ENCODE results near the gene ARHGAP31. TPM values are rescaled to one million over a fixed set of nuclear protein-coding genes. Genes with fewer than 3 reads are reported as not detected.

Gene ARHGAP31
- total RNA-seq, 4 donors from 2014 or later = 6.2 to 9.7 (median 7.3) TPM

DNA sequence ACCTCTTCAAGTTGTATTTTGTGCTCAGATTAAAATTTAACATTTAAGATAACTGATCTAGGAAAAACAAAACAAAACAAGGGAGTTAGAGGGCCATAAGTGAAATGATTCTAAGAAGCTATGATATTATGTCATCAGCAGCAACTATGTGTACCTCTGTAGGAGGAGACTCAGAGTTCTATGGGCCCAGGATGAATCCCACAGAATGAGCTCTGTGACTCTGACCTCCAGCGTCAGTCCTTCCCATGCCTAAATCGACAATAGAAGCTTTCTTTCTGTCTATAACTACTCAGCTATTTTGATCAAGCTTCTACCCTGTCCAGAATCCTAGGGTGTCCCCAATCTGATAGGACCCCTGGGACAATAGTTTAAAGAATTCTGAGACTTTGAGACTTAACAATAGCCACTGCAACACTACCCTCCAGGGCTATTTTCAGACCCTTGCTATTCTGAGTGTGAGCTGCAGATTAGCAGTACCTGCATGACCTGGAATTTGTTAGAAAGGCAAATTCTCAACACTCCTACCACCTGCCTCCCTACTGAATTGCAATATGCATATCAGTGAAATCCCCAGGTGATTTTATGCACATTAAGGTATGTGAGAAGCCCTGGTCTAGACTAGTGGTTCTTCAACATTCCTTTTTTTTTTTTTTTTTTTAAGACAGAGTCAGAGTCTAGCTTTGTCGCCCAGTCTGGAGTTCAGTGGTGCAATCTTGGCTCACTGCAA, 66.7 kb downstream of the ARHGAP31 start:
- DNase-seq = no peak
- Histone ChIP-seq H3K36me3 (no peaks in the 10 kb centered on the region), H3K9me3 (no peaks in the 10 kb centered on the region), H3K27me3 (no peaks in the 10 kb centered on the region), H3K4me3 (no peak overlapping the region), H3K27ac (no peak overlapping the region), H3K4me1 (no peaks in the 10 kb centered on the region)
- intact Hi-C loops (cut with DNase I; ENCODE audit: low total_unique reads) (no loop called here), in situ Hi-C loops (cut with MboI; ENCODE audit: low sequenced_read_pairs in 4 of 4) (no loop called here)
- TF ChIP-seq, protein P1, sequence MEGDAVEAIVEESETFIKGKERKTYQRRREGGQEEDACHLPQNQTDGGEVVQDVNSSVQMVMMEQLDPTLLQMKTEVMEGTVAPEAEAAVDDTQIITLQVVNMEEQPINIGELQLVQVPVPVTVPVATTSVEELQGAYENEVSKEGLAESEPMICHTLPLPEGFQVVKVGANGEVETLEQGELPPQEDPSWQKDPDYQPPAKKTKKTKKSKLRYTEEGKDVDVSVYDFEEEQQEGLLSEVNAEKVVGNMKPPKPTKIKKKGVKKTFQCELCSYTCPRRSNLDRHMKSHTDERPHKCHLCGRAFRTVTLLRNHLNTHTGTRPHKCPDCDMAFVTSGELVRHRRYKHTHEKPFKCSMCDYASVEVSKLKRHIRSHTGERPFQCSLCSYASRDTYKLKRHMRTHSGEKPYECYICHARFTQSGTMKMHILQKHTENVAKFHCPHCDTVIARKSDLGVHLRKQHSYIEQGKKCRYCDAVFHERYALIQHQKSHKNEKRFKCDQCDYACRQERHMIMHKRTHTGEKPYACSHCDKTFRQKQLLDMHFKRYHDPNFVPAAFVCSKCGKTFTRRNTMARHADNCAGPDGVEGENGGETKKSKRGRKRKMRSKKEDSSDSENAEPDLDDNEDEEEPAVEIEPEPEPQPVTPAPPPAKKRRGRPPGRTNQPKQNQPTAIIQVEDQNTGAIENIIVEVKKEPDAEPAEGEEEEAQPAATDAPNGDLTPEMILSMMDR (IDR thresholded peaks at IDR 0.05 in 4 of 5, conservative IDR thresholded peaks at IDR 0.05 in 1 of 5) = no peak
- no peak for TF ChIP-seq POLR2A (IDR thresholded peaks at IDR 0.05)
- ATAC-seq = no peak

DNA sequence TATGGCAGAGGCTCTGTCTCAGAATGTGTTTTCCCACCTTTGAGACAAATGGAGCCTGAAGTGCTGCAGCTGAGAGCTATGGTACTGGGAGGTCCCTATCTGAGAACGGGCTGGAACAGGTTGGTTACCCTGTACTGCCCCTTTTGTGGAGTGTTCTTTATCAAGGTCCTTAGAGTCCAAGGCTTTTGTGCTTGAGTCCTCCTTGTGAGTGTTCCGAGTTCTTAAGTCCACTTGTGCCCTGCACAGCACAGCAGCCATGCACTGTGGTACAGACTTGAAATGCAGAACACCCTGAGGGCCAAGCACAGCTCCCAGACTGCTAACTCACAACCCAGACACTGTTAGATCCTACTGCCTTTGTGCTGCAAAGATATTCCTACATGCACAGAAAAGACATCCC, 67.8 kb downstream of the ARHGAP31 start:
- in situ Hi-C loops (cut with MboI; ENCODE audit: low sequenced_read_pairs in 4 of 4) (no loop called here), intact Hi-C loops (cut with DNase I; ENCODE audit: low total_unique reads) (no loop called here)
- no peak for ATAC-seq
- no peak for DNase-seq
- H3K27ac ChIP-seq = no peak overlapping the region
- TF ChIP-seq, protein P1 (IDR thresholded peaks at IDR 0.05 in 4 of 5, conservative IDR thresholded peaks at IDR 0.05 in 1 of 5) = no peak
- TF ChIP-seq POLR2A (IDR thresholded peaks at IDR 0.05) = no peak
- H3K27me3 ChIP-seq = no peaks in the 10 kb centered on the region
- H3K36me3 ChIP-seq = no peaks in the 10 kb centered on the region
- no peak overlapping the region for H3K4me3 ChIP-seq
- no peaks in the 10 kb centered on the region for H3K9me3 ChIP-seq
- H3K4me1 ChIP-seq = no peaks in the 10 kb centered on the region

DNA sequence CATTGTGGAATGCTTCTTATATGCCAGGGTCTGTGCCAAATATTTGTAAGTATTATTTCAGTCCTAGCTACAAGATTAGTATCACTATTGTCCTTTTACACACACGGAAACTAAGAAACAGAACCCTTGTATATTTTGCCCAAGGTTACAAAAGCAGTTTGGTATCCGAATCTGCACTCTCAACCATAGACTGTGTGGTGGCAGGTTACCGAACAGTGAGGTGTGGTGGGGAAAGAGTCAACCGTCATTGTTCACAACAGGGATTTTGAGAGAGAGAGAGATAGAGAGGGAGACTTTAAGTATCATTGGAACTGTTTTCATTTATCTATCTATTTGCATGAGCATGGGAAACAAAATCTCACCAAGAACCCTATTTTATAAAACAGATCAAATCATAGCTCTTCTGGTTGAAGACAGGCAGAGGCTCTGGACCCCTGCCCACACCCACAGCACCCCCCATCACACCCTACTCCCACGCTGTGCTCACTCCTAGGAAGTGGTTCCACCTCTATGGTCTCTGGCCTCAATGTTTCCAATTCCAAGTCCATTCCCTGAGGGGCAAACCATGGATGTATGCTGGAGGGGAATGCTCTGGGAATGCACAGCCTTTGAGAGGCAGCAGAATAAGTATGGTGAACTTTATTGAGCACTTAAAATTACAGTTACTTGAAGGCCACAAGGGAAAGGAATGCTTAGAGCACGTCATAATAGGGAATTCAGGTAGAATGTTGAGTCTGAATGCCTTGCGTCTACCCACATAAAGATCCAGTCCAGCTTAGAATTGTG, 69.0 kb downstream of the ARHGAP31 start:
- ATAC-seq (no peak), DNase-seq (no peak)
- Histone ChIP-seq H3K27ac (no peak overlapping the region), H3K27me3 (no peaks in the 10 kb centered on the region), H3K4me3 (no peak overlapping the region), H3K9me3 (no peaks in the 10 kb centered on the region), H3K36me3 (no peaks in the 10 kb centered on the region), H3K4me1 (no peaks in the 10 kb centered on the region)
- in situ Hi-C loops (cut with MboI; ENCODE audit: low sequenced_read_pairs in 4 of 4) (no loop called here), intact Hi-C loops (cut with DNase I; ENCODE audit: low total_unique reads) (no loop called here)
- TF ChIP-seq, protein P1 (IDR thresholded peaks at IDR 0.05 in 4 of 5, conservative IDR thresholded peaks at IDR 0.05 in 1 of 5) = no peak
- TF ChIP-seq POLR2A (IDR thresholded peaks at IDR 0.05) = no peak

DNA sequence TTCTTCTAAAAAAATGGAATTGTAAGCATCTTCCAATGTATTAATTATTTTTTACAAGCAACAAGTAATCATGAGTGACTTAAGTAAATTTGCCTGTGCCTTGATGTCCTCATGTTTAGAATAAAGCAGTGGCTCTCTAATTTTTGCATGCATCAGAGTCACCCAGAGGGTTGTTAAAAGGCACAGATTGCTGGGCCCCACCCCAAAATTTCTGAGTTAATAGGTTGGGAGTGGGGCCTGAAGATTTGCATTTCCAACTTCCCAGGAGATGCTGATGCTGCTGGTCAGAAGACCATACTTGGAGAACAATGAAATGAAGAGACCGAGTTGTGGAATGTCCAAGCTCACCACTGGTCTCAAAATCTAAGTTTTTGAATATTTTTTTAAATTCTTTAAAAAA, 70.2 kb downstream of the ARHGAP31 start:
- TF ChIP-seq, protein P1 (IDR thresholded peaks at IDR 0.05 in 4 of 5, conservative IDR thresholded peaks at IDR 0.05 in 1 of 5) = no peak
- no peak for TF ChIP-seq POLR2A (IDR thresholded peaks at IDR 0.05)
- no peak overlapping the region for H3K27ac ChIP-seq
- no peak for DNase-seq
- in situ Hi-C loops (cut with MboI; ENCODE audit: low sequenced_read_pairs in 4 of 4) (no loop called here), intact Hi-C loops (cut with DNase I; ENCODE audit: low total_unique reads) (no loop called here)
- H3K36me3 ChIP-seq = no peaks in the 10 kb centered on the region
- no peaks in the 10 kb centered on the region for H3K4me1 ChIP-seq
- no peaks in the 10 kb centered on the region for H3K27me3 ChIP-seq
- no peaks in the 10 kb centered on the region for H3K9me3 ChIP-seq
- no peak for ATAC-seq
- no peak overlapping the region for H3K4me3 ChIP-seq
